ENCODE measurements around the gene NEU4.
A peak's percentile ranks its signal among the peaks of the same experiment; 100 is the strongest.
"Not testable (repeated sequence)": the region's sequence is repeated elsewhere in the genome, so short reads cannot be mapped to it uniquely, and the experiment has no call there.

The NEU4 gene

DNA sequence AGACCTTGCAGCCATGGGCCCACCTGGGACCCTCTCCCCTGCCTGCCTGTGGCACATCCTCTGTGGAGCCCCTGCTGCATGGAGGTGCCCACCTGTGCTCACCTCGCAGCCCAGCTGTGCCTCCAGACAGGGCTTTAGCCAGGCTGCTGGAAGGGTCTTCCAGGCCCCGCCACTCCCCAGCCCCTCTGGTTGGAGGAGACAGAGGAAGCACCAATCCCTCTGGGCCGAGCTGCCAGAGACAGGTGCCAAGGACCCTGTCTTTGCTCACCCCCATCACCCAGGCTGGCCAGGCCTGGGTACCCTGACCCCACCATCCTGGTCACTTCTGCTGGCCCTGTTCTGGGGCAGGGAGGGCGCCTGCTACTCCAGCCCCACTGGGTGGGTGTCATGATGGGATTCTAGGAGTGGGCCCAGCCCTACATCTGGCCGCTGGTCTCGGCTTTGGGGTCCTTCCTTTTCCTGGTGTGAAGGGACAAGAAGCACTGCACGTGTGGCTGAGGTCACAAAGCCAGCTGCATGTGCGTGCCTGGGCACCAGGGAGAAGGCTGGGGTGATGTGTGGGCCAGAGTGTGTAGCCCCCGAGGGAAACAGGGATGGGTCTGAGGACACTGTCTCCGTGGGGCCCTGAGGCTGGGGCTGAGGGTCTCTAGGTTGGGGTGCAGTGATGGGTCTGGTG is 9.3 kb upstream of the NEU4 start:
- DNase-seq, result peak in 1 of 5 donors; percentile 7

DNA sequence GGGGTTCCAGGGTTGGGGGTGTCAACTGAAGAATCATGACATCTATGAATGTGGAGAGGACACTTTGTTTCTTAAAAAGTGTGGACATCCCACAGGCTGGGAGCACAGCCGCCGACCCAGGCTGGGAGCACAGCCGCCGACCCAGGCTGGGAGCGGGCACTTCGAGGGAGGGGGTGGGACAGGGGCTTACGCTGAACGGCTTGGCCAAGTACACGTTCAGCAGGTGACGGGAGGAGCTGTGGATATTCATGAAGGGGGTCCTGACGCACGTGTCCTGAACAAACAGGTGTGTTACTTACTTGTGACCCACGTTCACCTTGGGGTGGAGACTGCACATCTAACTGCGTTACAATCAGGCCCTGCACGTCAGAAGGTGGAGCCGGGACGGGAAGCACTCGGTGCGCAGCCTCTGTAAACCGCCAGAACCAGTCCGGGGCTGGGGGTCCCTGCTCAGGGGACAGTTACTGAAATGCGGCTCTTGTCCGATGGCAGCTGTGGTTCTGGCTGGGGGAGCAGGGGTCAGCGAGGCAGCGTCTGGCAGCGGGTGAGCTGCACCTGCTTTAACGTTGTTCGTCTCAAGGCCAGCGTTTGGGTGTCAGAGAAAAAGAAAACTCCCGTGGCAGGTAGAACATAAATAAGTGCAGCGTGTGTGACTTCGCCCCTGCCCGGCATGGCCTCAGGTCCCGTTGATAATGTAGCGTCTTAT is 8.6 kb upstream of the NEU4 start:
- DNase-seq, result not testable (repeated sequence)

DNA sequence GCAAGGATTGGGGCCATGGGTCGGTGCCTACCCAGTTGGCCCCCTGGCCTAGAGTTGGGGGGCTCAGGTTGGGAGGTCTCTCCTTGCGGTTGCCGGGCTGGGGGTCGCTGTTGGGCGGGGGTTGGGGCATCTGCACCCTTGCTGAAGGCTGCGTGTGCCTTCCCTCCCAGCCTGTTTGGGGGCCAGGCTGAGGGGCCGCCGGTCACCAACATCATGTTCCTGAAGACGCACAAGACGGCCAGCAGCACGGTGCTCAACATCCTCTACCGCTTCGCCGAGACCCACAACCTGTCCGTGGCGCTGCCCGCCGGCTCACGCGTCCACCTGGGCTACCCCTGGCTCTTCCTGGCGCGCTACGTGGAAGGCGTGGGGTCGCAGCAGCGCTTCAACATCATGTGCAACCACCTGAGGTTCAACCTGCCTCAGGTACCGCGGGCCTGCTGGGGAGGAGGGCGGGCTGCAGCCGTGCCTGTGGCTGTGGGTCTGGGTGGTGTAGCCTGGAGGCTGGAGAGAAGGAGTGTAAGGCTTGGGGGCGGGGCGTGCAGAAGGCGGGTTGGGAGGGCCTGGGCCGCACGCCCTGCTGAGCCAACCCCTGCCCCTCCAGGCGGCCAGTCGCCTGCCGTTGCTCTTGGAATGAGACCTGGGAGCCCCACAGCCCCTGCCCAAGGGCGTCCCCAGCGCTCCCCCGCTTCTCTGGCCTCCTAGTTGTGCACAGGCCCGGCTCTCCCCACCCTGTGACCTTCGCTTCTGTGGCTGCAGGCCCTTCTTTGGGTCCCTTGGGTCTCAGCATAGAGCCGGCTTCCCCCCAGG is 7.2 kb upstream of the NEU4 start:
- no peak for DNase-seq

DNA sequence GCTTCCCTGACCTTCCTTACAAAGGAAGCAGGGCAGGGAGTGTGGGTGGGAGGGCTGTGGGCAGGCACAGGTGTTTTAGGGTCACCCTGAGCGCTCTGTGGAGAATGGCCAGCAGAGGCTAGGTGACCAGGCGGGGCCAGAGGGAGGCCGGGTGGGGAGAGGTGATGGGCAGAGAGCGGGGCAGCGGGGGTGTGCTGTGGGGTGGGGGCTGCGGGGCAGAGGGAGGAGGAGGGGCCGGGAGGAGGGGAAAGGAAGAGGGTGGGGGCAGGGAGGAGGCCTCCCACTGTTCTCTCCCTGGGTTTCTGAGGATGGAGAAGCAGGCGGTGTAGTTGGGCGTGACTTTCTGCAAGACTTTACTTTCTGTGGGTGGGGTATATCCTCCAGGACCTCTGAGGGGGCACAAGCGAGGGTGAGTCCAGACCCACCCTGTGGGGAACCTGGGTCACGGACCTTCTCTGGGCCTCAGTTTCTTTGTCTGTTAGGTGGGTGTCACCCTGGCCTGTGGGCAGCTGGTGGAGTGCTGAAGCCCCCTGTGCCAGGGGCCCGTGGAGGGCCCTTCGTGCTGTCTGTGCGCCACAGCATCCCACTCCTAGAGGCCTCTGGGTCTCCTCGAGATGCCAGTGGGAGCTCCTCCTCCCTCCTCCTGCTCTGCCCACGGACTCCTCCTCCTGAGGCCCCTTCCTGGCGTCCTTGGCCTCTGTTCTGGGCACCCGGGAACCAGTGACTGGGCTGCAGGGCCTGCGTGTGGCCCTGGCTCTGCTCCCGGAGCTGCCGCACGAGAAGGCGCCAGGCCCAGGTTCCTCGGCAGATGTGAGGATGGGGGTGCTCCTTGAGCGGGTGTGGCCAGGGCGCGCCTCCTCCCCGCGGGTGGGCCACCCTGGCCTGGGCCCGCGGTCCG is 6.3 kb upstream of the NEU4 start:
- DNase-seq, result no peak

DNA sequence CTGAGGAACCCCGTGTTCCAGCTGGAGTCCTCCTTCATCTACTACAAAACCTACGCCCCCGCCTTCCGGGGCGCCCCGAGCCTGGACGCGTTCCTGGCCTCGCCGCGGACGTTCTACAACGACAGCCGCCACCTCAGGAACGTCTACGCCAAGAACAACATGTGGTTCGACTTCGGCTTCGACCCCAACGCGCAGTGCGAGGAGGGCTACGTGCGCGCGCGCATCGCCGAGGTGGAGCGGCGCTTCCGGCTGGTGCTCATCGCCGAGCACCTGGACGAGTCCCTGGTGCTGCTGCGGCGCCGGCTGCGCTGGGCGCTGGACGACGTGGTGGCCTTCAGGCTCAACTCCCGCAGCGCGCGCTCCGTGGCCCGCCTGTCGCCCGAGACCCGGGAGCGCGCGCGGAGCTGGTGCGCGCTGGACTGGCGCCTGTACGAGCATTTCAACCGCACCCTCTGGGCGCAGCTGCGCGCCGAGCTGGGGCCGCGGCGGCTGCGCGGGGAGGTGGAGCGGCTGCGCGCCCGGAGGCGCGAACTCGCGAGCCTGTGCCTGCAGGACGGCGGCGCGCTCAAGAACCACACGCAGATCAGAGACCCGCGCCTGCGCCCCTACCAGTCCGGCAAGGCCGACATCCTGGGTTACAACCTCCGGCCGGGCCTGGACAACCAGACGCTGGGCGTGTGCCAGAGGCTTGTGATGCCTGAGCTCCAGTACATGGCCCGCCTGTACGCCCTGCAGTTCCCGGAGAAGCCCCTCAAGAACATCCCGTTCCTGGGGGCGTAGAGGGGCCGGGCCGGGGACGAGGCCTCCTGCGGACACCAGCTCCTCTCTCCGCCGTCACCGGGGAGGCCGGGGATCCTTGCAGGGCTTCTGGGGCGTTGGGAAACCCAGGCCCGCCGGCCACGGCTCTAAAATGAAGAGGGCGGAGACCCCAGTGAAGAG is 5.3 kb upstream of the NEU4 start:
- peak in 2 of 5 donors; percentile 35 to 38 for DNase-seq

DNA sequence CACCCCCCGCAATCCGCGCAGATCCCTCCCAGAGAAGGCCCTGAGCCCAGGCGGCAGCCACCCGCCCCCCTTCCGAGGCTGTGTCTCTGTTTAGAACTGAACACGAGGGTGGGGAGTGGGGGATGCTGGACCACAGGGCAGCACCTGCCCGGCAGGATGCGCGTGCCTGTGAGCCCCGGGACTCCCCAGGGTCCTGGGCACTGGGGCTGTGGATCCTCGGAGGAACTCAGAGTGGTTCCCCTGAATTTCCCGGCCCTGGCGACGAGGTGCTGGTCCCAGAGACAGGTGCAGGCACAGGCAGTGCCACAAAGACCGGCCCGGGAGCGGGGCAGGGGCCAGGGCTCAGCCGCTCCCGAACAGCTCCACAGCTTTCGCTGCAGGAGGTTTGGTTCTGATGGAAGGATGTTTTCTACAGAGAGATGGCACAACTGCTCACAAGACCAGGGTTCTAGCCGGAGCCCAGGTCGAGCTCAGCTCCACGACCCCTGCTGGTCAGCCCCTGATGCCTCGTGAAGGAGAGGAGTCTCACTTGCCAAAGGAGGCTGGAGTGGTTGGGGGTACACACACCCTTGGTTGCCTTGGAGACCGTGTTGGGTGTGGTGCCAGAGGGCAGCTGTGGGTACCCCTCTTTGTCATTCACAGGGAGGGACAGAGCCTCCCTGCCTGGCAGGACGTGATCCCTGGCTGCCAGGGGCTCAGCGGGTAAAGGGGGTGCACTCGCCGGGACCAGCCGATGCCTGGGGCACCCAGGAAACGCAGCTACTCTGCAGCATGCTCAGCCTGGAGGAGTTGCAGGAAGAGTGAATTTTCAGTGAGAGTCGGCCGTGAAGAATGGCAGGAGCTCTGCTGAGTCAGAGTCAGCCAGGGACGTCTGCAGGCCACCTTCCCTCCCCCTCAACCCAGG is 4.4 kb upstream of the NEU4 start:
- DNase-seq, result no peak

DNA sequence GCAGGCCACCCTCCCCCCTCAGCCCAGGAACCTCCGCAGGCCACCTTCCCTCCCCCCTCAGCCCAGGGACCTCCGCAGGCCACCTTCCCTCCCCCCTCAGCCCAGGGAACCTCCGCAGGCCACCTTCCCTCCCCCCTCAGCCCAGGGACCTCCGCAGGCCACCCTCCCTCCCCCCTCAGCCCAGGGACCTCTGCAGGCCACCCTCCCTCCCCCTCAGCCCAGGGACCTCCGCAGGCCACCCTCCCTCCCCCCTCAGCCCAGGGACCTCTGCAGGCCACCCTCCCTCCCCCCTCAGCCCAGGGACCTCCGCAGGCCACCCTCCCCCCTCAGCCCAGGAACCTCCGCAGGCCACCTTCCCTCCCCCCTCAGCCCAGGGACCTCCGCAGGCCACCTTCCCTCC is 2.8 kb upstream of the NEU4 start:
- DNase-seq, result not testable (repeated sequence)

DNA sequence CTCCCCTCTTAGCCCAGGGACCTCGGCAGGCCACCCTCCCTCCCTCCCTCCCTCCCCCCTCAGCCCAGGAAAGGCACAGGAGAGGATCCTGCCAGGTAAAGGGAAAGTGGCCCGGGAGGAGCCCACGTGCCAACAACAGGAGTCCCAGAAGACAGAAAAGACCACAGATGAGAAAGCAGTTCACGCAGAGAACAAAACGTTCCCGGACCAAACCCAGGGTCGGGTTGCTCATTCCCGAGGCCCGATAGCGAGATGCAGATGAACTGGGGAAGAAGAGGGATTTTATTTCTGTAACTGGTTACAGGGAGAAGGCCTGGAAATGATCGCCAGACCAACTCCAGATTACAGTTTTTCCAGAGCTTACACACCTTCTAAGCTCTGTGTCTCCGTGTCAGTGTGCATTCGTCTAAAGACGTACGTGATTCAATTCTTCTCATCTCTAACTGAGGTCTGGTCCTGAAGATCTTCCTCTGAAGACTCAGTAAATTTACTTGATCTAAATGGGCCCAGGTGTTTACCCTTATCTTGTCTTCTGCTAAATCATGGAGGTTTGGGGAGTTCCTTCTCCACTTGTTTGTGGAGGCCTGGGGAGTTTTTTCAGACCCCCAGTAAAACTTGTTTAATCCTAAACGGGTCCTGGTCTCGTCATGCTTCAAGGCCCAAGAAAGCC is 807 bp upstream of the NEU4 start:
- DNase-seq, result no peak

DNA sequence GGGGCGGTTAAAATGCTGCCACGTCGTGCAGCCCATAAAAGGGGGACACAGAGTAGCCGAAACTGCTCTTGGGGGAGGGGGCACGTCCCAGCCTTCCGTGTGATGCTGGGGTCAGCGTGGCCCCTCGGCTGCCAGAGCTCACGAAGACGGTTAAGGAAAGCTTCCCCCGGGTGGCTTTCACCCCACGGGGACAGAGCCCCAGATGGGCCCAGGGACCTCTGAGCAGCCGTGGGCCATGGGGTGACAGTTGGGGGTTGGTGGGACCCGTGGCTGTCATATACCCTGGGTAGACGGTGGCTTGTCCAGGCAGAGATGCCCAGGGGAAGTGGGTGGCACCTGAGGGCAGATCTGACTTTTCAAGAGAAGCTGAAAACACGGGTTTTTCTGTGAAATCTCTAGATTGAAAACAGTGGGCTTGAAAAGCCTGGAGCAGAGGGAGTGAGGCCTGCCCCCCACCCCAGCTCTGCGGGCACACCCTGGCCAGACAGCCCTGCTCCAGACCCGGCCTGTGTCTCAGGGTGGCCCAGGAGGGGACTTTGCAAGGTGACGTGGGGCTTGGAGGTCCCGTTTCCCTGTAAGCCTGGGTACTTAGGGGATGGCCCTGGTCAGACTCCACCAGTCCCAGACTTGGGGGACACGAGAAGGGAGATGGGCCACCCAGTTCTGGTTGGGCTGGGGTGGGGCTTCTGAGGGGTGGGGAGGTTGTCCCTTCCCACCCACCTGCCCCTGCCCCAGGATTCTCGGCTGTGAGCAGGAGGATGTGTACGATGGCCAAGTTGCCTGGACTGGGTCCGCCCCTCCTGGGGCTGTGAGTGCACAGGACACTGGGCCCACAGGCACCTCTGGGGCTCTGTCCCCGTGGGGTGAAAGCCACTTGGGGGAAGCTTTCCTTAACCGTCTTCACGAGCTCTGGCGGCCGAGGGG is 652 bp downstream of the NEU4 start:
- DNase-seq, result no peak

DNA sequence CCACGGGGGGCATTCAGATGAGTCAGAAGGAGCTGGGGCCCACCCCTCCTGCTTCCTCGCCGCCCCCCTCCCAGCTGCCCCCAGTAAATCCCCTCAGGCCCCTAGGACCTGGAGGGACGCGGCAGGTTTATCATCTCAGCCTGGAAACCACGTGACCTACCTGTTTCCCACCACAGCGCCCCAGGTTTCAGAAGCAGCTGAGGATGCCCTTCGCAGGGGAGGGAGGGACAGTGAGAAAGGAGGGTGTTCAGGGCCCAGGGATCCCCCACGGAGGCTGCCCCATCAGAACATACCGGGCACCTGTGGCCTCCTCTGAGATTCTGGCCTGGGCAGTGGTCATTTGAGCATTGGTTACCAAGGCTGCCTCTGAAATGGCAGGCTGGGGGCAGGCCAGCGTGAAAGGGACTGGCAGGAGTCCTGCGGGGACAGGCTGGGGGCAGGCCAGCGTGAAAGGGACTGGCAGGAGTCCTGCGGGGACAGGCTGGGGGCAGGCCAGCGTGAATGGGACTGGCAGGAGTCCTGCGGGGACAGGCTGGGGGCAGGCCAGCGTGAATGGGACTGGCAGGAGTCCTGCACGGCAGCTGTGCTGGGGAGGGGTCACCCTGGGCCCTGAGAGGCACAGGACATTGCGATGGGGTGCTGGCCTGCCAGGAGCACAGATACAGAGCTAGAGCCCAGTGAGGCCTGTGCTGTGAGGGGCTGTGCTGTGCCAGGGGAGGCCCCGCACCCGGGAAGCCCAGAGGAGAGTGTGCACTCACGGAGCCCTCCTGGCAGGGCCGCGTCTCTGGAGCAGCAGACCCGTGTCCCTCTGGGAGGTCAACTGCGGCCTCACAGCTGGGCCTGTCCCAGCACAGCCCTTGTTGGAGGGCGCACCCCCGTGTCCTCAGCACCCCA is 1.6 kb downstream of the NEU4 start:
- no peak for DNase-seq

DNA sequence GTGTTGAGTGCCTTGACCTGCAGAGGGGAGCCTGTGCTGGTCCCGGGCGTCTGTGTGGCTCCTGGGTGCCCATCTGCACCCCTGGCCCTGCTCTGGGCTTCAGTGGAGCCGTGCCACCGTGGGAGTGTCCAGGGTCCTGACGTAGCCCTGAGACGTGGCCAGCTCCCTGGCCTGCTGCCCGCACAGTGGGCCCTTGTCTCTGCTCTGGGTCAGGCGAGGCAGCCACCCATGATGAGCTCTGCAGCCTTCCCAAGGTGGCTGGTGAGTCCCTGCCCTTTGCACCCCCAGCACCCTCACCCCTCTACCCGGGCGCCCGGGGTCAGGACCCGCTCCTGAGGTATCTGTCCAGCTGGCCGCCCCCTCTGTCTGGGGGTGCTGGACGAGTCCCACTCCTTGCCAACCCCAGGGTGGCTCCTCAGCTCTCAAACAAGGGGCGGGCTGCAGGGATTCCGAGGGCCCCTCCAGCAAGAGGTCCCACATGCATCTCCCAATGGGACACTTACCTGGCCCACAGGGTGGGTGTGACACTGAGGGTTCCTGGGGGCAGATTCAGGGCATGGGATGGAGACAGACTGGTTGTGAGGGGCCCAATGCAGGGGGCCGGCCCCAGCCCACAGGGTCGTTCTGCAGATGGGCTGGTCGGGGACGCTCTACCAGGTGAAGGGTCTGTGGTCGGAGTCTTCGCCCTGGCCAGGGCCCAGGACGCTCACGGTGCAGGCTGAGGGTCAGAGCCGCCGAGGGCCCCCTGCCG is 2.4 kb downstream of the NEU4 start:
- DNase-seq, result no peak

DNA sequence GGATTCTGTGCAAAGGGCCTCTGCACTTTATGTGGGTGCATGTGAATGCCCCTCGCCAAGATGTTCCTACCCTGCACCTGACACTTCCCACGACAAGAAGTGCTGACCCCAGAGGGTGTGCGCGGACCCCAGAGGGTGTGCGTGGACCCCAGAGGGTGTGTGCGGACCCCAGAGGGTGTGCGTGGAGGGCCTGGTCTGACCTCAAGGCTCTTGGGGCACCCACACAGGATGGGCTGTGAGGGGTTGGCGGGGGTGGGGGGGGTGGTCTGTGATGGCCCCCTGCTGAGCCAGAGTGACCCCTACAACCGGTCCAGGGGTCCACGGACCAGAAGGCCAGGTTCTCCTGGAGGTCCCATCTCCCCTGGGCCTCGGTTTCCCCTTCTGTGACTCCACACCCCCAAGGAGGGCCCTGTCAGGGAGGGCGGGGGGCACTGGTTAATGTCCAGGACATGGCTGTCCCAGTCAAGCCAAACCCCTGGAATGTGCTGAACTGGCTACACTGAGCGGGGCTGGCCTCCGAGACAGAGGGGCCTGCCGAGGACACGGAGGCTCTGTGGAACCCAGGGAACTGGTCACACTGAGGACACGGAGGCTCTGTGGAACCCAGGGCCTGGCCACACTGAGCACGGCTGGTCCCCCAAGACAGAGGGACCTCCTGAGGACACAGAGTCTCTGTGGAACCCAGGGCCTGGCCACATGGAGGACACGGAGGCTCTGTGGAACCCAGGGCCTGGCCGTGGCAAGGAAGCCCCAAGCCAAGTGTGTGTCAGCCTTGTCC is 3.1 kb downstream of the NEU4 start:
- DNase-seq, result no peak

DNA sequence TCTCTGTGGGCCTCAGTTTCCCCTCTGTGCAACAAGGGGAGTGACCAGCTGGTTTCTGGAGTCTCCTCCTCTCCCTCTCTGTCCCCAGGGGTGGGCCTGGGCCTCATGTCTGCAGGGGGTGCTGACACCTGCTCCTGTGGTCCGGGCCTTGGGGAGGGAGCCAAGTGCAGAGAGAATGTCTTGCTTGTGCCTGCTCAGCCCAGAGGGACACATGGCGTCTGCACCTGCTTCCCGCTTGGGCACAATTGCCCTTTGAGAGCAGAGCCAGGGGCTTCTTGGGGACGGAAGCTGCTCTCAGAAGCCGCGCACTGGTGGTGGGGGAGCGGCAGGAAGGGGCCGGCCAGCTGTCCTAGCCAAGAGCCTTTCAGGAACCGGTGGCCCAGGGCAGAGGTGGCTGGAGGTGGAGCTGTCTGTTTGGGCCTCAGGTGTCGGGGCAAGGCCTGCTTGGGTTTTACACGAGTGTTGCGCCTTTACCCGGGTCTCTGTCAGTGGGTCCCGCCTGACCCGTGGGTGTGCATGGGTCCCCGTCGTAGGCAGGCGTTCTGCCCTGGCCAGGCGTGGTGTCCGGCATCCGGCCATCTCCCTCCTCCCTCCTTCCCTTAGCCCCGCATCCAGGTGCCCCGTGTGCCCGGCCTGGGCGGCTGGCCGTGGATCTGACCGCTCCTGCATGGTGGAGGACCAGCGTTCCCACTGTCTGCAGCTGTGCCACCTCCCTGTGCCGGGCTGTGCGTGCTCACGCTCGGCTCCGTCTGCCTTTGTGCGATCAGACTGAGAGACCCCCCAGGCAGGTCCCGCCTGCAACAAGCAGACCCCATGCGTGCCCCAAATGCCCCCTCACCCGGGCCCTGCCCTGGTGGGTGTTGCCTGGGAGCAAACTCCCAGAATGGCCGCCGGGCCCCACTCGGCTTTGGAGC is 4.0 kb downstream of the NEU4 start:
- DNase-seq, result no peak

DNA sequence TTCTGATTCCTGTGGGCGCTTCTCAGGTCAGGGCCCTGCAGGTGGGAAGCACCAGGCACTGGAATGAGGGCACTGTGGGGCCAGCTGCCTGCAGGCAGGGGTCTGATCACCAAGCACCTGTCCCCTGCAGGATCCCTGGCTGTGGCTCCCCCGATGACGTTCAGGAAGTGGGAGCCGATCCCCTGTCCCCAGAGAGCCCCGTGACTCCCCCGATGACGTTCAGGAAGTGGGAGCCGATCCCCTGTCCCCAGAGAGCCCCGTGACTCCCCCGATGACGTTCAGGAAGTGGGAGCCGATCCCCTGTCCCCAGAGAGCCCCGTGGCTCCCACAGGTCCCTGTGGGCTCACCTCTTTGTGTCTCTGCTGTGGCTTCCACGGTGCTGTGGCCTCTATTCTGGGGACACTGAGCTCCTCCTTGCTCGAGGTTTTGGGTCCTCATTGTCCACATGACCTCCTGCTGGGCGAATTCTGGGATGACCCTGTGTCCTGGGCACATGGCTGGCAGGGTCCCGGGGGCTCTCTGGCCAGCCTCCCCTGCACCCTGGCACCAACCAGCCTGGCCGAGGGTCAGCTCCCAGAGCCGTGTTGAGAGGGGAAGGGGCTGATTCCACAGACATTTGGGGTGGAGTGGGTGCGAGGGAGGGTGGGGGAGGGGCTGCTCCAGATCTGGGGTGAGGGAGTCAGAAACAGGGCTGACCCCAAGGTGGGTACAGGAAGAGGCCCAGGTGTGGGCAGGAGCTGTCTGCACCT is 4.8 kb downstream of the NEU4 start:
- DNase-seq, result peak in 1 of 5 donors; percentile 43

All from T-helper 1 cell (primary cell).